SU-DHL-6 (cell line): ENCODE data around the gene CALCOCO2.

ENCODE experiments used
- H2AFZ ChIP-seq: fragments of 200-600 bp; sonication (generic); 2 replicates; pipeline ENCODE4 v1.6.1; 2014; ENCODE audit warnings: low read depth, mild to moderate bottlenecking, moderate library complexity, mixed read lengths, antibody characterized with exemption, low read length; ENCODE audit not compliant: severe bottlenecking
- H3F3A ChIP-seq: fragments of 200-600 bp; shearing (Covaris generic); 2 replicates; pipeline ENCODE4 v1.6.0; 2016; ENCODE audit warnings: antibody characterized with exemption, mild to moderate bottlenecking; ENCODE audit not compliant: insufficient read depth
- H3K27ac ChIP-seq: fragments of 200-600 bp; sonication (generic); 2 replicates; pipeline ENCODE4 v1.5.1; 2016; ENCODE audit warnings: low read depth, mild to moderate bottlenecking, low read length, moderate library complexity, mixed read lengths
- H3K27me3 ChIP-seq: fragments of 200-600 bp; sonication (generic), shearing (Covaris generic); 2 replicates; pipeline ENCODE4 v1.6.0; 2014; ENCODE audit warnings: mild to moderate bottlenecking, low read length
- H3K36me3 ChIP-seq: fragments of 200-600 bp; sonication (generic); 2 replicates; pipeline ENCODE4 v1.6.1; 2014; ENCODE audit warnings: mild to moderate bottlenecking, low read length, mixed read lengths
- H3K4me2 ChIP-seq: fragments of 300-600, 200-600 bp; shearing (Covaris generic), sonication (generic); 2 replicates; pipeline ENCODE4 v1.6.0; 2014; ENCODE audit warnings: low read length, low read depth, mild to moderate bottlenecking; ENCODE audit not compliant: poor library complexity, severe bottlenecking
- H3K4me3 ChIP-seq: fragments of 200-600 bp; sonication (generic); 2 replicates; pipeline ENCODE4 v1.5.1; 2014; ENCODE audit warnings: antibody characterized with exemption, low read length, mild to moderate bottlenecking, mixed read lengths; ENCODE audit not compliant: insufficient read depth, poor library complexity, severe bottlenecking
- H3K79me2 ChIP-seq: fragments of 200-600 bp; sonication (generic); 2 replicates; pipeline ENCODE4 v1.6.1; 2014; ENCODE audit warnings: mild to moderate bottlenecking, low read length, moderate library complexity; ENCODE audit not compliant: insufficient read depth
- H3K9ac ChIP-seq: fragments of 200-600 bp; sonication (generic); 2 replicates; pipeline ENCODE4 v1.7.0; 2014; ENCODE audit warnings: mild to moderate bottlenecking, low read length
- H3K9me2 ChIP-seq: fragments of 200-600 bp; sonication (generic); replicated peaks from 2 replicates; pipeline ENCODE4 v1.6.1; 2014; ENCODE audit warnings: low read length; ENCODE audit not compliant: insufficient read depth
- H3K9me3 ChIP-seq: fragments of 200-600 bp; sonication (generic); 2 replicates; pipeline ENCODE4 v1.6.1; 2014; ENCODE audit warnings: low read length, mixed read lengths; ENCODE audit not compliant: insufficient read depth
- H4K20me1 ChIP-seq: fragments of 200-600 bp; sonication (generic); 2 replicates; pipeline ENCODE4 v1.6.1; 2014; ENCODE audit warnings: low read depth, mild to moderate bottlenecking, antibody characterized with exemption, low read length, moderate library complexity, mixed read lengths
- CTCF ChIP-seq: fragments of 200-600 bp; sonication (generic); IDR thresholded peaks from one replicate; pipeline ENCODE4 v1.5.1; 2017; ENCODE audit warnings: antibody characterized with exemption, mild to moderate bottlenecking, low read length, moderate library complexity; ENCODE audit not compliant: insufficient read depth, poor library complexity, severe bottlenecking
- EZH2phosphoT487 ChIP-seq: fragments of 200-600 bp; sonication (generic), shearing (Covaris generic); conservative IDR thresholded peaks from 2 replicates; pipeline ENCODE4 v1.6.1; 2018; ENCODE audit warnings: mild to moderate bottlenecking, antibody characterized with exemption, low read length, moderate library complexity, mixed read lengths

Gene CALCOCO2

DNA sequence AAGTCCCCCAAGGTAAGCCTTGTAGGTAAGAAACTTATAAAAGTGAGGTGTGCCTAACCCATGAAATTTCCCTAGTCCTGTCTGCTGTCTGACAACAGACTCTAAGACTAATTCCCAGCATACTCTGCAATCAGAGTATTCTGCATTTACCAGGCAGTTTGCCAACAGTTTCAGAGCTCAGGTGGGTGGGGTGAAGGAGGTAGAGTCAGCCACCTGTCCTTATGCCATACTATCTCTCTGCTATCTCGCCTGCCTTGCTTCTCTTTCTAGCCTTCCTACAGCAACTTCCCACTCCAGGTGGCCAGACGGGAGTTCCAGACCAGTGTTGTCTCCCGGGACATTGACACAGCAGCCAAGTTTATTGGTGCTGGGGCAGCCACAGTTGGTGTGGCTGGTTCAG, 64.1 kb downstream of the CALCOCO2 start:
- H3K9me2 ChIP-seq, result no peaks in the 10 kb centered on the region
- H4K20me1 ChIP-seq, result no peaks in the 10 kb centered on the region
- H3K27me3 ChIP-seq, result no peaks in the 10 kb centered on the region
- H3K4me2 ChIP-seq, result no peak overlapping the region
- H3K4me3 ChIP-seq, result no peak overlapping the region
- no peak overlapping the region for H2AFZ ChIP-seq
- no peak overlapping the region for H3K9ac ChIP-seq
- H3K27ac ChIP-seq, result no peak overlapping the region
- TF ChIP-seq EZH2phosphoT487 (no peak), CTCF (no peak)
- H3K36me3 ChIP-seq, result no peaks in the 10 kb centered on the region
- peaks cover 6% of the 10 kb centered on the region; the same call in 1 of the 2 replicates for H3F3A ChIP-seq
- peaks cover 17% of the 10 kb centered on the region for H3K79me2 ChIP-seq
- no peaks in the 10 kb centered on the region for H3K9me3 ChIP-seq

GRCh38 chr17:48901241-48901640, 70.4 kb downstream of the CALCOCO2 start:
- H3K27ac ChIP-seq, result no peak overlapping the region
- H3K4me3 ChIP-seq, result no peak overlapping the region
- no peak for TF ChIP-seq EZH2phosphoT487
- TF ChIP-seq CTCF, result no peak
- 0 out of 2 replicates have a peak, but pooled peaks cover 4% of the 10 kb centered on the region for H3F3A ChIP-seq
- no peaks in the 10 kb centered on the region for H3K9me2 ChIP-seq
- H3K4me2 ChIP-seq, result no peak overlapping the region
- no peaks in the 10 kb centered on the region for H3K9me3 ChIP-seq
- no peak overlapping the region for H3K9ac ChIP-seq
- no peak overlapping the region for H2AFZ ChIP-seq
- H3K79me2 ChIP-seq, result no peaks in the 10 kb centered on the region
- no peaks in the 10 kb centered on the region for H3K27me3 ChIP-seq
- no peaks in the 10 kb centered on the region for H3K36me3 ChIP-seq
- no peaks in the 10 kb centered on the region for H4K20me1 ChIP-seq

DNA sequence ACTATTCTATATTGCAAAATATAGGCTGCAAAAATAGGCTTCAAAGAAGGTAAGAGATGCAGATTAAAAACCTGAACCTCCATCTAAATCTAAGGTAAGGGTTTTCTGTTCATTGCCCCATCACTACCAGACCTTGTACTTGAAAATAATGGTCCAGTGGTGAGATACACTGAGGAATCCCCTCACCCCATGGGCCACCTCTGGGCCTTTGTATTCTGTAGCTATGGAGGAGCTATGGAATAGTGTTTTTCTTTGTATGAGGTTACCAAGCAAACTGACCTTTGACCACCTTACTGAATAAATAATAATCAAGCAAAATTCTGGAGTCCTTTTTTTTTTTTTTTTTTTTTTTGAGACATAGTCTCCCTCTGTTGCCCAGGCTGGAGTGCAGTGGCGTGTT, 72.6 kb downstream of the CALCOCO2 start:
- Histone ChIP-seq H4K20me1 (no peaks in the 10 kb centered on the region), H3K27me3 (no peaks in the 10 kb centered on the region), H3K4me3 (no peak overlapping the region), H3K79me2 (no peaks in the 10 kb centered on the region), H3K36me3 (no peaks in the 10 kb centered on the region), H3K9ac (no peak overlapping the region), H2AFZ (no peak overlapping the region), H3K4me2 (no peak overlapping the region), H3K9me3 (no peaks in the 10 kb centered on the region), H3K27ac (no peak overlapping the region), H3F3A (0 out of 2 replicates have a peak, but pooled peaks cover 4% of the 10 kb centered on the region), H3K9me2 (no peaks in the 10 kb centered on the region)
- no peak for TF ChIP-seq CTCF
- TF ChIP-seq EZH2phosphoT487, result no peak
